Sigmoid colon (tissue), 7 donors: ENCODE data around the gene COPZ1. TPM values are rescaled to one million over a fixed set of nuclear protein-coding genes. Genes with fewer than 3 reads are reported as not detected.
A peak's percentile ranks its signal among the peaks of the same experiment; 100 is the strongest.

Source experiments
- DNase-seq: peaks from one replicate; pipeline ENCODE4 v3.0.0-alpha.2; 2019
- H3K27ac ChIP-seq, 4 donors: fragments of 200-600 bp; sonication (generic); one replicate each; pipeline ENCODE4 v1.5.1; 2016 to 2019; ENCODE audit warnings: mild to moderate bottlenecking in 1 of 4
- H3K27me3 ChIP-seq, 3 donors: fragments of 200-600 bp; sonication (generic); one replicate each; pipeline ENCODE4 v1.5.1; 2019; ENCODE audit warnings: mild to moderate bottlenecking in 1 of 3
- H3K36me3 ChIP-seq, 4 donors: fragments of 200-600 bp; sonication (generic); one replicate each; pipeline ENCODE4 v1.5.1; 2016 to 2019
- H3K4me1 ChIP-seq, 4 donors: fragments of 200-600 bp; sonication (generic); one replicate each; pipeline ENCODE4 v1.5.1; 2017 to 2019
- H3K4me3 ChIP-seq, 4 donors: fragments of 200-600 bp; sonication (generic); one replicate each; pipeline ENCODE4 v1.5.1; 2017 to 2019; ENCODE audit warnings: mild to moderate bottlenecking in 2 of 4, moderate library complexity in 1 of 4
- H3K9me3 ChIP-seq, 4 donors: fragments of 200-600 bp in 3 of 4; sonication (generic) in 3 of 4; one replicate each; pipeline versions ENCODE4 v1.5.1 to v1.6.1; 2013 to 2019
- EP300 ChIP-seq, 4 donors: sonication (generic); formaldehyde crosslinking; IDR thresholded peaks; one replicate each; pipeline ENCODE4 v1.6.1; 2017; ENCODE audit warnings: antibody characterized with exemption in 4 of 4
- POLR2A ChIP-seq, 2 donors: fragments of 450-650 bp; IDR thresholded peaks; one replicate each; pipeline ENCODE4 v1.6.1; 2016; ENCODE audit warnings: antibody characterized with exemption in 2 of 2, mild to moderate bottlenecking in 2 of 2, moderate library complexity in 2 of 2
- POLR2AphosphoS5 ChIP-seq, 4 donors: sonication (generic); formaldehyde crosslinking; IDR thresholded peaks; one replicate each; pipeline ENCODE4 v1.6.1; 2017; ENCODE audit warnings: antibody characterized with exemption in 4 of 4
- WGBS, 2 donors: extraction: QIAGEN DNeasy Blood & Tissue Kit; methylation state at CpG; one replicate each; pipeline ENCODE4 v1.1.7; 2013; 5-methylcytosine and 5-hydroxymethylcytosine counted together
- intact Hi-C: fragments of 100-400 bp; cut with DNase I; formaldehyde crosslinking; loops from one replicate; pipeline ENCODE4 v1.15.1; 2023
- polyA plus RNA-seq, 3 donors: library from polyadenylated mRNA; stranded (reverse); fragments of 200-250 nt; gene quantifications; one replicate each; pipeline ENCODE4 v1.2.3, GENCODE V29; 2013
- total RNA-seq, 4 donors: library from RNA; depleted of rRNA; stranded (reverse); fragments of >200 nt; gene quantifications; one replicate each; pipeline ENCODE4 v1.1.0, GENCODE V29; 2016
- TF ChIP-seq, protein P1 (sequence below), 4 experiments: fragments of 450-650 bp in 3 of 4; fragments of 200-600 bp in 1 of 4; IDR thresholded peaks; one replicate each; pipeline ENCODE4 v1.5.1; 2016 to 2019; ENCODE audit warnings: antibody characterized with exemption in 4 of 4, mild to moderate bottlenecking in 3 of 4, moderate library complexity in 2 of 4
- donor health status: healthy with polysubstance abuse.
- donor health status: Bipolar disorder and iron deficiency.
- donor health status: healthy.

The COPZ1 gene, protein sequence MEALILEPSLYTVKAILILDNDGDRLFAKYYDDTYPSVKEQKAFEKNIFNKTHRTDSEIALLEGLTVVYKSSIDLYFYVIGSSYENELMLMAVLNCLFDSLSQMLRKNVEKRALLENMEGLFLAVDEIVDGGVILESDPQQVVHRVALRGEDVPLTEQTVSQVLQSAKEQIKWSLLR
- 10 to 100 TPM; 39.6 to 74.2 (median 61.2) TPM for total RNA-seq
- 100 to 1,000 TPM; 114 to 155 (median 147) TPM for polyA plus RNA-seq

DNA sequence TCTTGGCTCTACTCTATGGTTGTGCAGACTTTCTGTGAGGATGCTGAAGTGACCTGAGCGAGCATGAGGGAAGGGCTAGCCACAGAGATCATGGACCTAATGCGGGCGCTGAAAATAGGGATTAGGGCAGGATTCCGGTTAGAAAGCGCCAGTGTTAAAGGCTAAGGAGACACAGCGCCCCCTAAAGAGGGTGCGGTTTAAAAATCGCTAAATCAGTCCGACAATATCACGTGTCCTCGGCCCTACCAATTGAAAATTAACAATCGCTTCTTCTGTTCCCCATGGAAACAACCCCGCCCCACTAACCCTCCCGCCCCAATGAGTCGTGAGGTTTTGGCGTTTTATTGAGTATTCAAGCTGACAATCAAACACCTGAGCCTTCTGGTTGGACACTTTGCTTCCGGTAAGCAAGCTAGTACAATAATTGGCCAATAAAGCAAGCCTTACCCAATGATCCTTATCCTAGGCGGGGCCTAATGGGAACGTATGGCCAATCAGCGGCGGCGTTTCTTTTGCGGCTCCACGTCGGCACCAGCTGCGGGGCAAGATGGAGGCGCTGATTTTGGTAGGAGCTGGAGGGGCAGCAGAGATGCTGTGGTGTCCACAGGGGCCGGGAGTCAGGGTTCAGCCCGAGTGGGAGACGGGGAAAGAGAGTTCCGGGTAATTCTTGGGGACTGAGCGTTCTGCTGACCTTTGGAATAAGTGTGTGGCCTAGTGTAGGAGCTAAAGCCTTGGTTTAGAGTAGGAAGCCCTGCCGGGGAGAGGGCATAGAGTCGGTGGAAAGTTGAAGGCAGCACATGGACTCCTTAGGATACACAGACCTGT is at the start of gene COPZ1:
Gene COPZ1 (plus strand): TSS at position 515 of the 825 bp plus-strand sequence. CDS start 33 bp downstream, at position 548.
- Histone ChIP-seq H3K36me3 (peaks cover 0 to 9% (median 0%) of the 10 kb centered on the region in 4 donors), H3K4me1 (peaks cover 0 to 43% (median 34%) of the 10 kb centered on the region in 4 donors), H3K4me3 (peak within 1 kb of the TSS; percentile 63 to 83 (median 77)), H3K9me3 (no peaks in the 10 kb centered on the region), H3K27me3 (no peaks in the 10 kb centered on the region), H3K27ac (peak within 1 kb of the TSS; percentile 86 to 89 (median 88))
- peak; percentile 98 for DNase-seq
- no peak for TF ChIP-seq EP300 (IDR thresholded peaks at IDR 0.05)
- TF ChIP-seq POLR2AphosphoS5 (IDR thresholded peaks at IDR 0.05), result peak; percentile 89 to 94 (median 94)
- TF ChIP-seq, protein P1, sequence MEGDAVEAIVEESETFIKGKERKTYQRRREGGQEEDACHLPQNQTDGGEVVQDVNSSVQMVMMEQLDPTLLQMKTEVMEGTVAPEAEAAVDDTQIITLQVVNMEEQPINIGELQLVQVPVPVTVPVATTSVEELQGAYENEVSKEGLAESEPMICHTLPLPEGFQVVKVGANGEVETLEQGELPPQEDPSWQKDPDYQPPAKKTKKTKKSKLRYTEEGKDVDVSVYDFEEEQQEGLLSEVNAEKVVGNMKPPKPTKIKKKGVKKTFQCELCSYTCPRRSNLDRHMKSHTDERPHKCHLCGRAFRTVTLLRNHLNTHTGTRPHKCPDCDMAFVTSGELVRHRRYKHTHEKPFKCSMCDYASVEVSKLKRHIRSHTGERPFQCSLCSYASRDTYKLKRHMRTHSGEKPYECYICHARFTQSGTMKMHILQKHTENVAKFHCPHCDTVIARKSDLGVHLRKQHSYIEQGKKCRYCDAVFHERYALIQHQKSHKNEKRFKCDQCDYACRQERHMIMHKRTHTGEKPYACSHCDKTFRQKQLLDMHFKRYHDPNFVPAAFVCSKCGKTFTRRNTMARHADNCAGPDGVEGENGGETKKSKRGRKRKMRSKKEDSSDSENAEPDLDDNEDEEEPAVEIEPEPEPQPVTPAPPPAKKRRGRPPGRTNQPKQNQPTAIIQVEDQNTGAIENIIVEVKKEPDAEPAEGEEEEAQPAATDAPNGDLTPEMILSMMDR (IDR thresholded peaks at IDR 0.05), result peak; percentile 40 to 68 (median 56)
- peak; percentile 60 to 76 for TF ChIP-seq POLR2A (IDR thresholded peaks at IDR 0.05)
- intact Hi-C loops, result loop anchor here (2.0 kb wide), 2 partner anchors 34 to 44 kb away; partner anchors contain the start of genes CBX5 and HNRNPA1
- 1 to 2% methylated on average over 34 of the region's 34 CpGs for WGBS, 2 donors

DNA sequence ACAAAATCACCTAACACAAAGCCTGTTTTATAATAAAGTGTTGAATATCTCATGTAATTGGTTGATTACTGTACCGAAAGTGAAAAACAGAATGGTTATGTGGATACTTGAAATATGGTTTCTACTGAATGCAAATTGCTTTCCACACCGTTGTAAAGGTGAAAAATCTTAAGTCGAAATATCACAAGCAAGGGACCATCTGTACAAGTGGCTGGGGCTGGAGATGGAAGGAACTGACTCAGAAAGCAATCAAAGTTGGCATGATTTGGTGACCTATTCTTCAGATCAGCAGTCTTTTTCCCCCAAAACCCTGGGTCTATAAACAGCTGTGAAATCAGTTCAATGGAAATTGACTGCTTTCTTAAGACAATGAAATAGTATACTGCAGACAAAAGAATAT is 48.6 kb upstream of the COPZ1 start:
- intact Hi-C loops, result no loop called here
- TF ChIP-seq POLR2A (IDR thresholded peaks at IDR 0.05) (no peak), EP300 (IDR thresholded peaks at IDR 0.05) (no peak), POLR2AphosphoS5 (IDR thresholded peaks at IDR 0.05) (no peak)
- TF ChIP-seq, protein P1 (IDR thresholded peaks at IDR 0.05), result no peak
- Histone ChIP-seq H3K9me3 (no peaks in the 10 kb centered on the region), H3K27me3 (no peaks in the 10 kb centered on the region), H3K4me3 (no peak overlapping the region), H3K27ac (no peak overlapping the region), H3K4me1 (peaks cover 0 to 22% (median 21%) of the 10 kb centered on the region in 4 donors), H3K36me3 (peaks cover 0 to 13% (median 0%) of the 10 kb centered on the region in 4 donors)
- 87 to 88% methylated on average over 3 of the region's 3 CpGs for WGBS, 2 donors
- DNase-seq, result no peak

- Histone ChIP-seq H3K9me3 (no peaks in the 10 kb centered on the region), H3K36me3 (peaks cover 7 to 25% (median 10%) of the 10 kb centered on the region in 4 donors), H3K27ac (peak overlapping the region; percentile 84 to 96 (median 94)), H3K4me1 (peaks cover 0 to 37% (median 36%) of the 10 kb centered on the region in 4 donors), H3K4me3 (no peak overlapping the region), H3K27me3 (no peaks in the 10 kb centered on the region)
- TF ChIP-seq, protein P1 (IDR thresholded peaks at IDR 0.05), result no peak
- TF ChIP-seq EP300 (IDR thresholded peaks at IDR 0.05) (no peak), POLR2A (IDR thresholded peaks at IDR 0.05) (no peak), POLR2AphosphoS5 (IDR thresholded peaks at IDR 0.05) (no peak)
- DNase-seq, result no peak
- WGBS, 2 donors, result 47 to 48% methylated on average over 5 of the region's 5 CpGs
- intact Hi-C loops, result no loop called here
Observed at GRCh38 chr12:54277823-54278276, 47.1 kb upstream of the COPZ1 start.

DNA sequence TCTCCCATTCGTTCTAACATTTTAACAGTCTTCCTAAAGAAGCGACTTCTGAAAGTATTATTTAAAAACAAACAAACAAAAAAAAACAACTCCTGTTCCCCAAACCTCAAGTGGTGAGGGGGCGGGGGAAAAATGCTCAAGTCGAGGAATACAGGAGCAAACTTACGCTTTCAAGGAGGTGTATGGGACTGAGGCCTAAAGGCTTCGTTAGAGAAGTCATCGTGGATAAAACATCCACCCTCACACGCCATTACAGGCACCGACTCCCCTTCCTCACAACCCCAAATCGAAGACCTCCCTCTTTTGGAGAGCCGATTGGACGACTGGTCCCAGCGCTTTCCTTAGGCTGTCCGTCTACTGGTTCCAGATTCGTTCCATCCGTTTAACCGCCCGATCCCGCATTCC is 45.7 kb upstream of the COPZ1 start:
- no peaks in the 10 kb centered on the region for H3K9me3 ChIP-seq
- H3K4me3 ChIP-seq, result peak overlapping the region; percentile 57 to 81 (median 72)
- H3K27me3 ChIP-seq, result no peaks in the 10 kb centered on the region
- H3K4me1 ChIP-seq, result peaks cover 0 to 51% (median 50%) of the 10 kb centered on the region in 4 donors
- TF ChIP-seq POLR2A (IDR thresholded peaks at IDR 0.05) (no peak), POLR2AphosphoS5 (IDR thresholded peaks at IDR 0.05) (no peak), EP300 (IDR thresholded peaks at IDR 0.05) (no peak)
- TF ChIP-seq, protein P1 (IDR thresholded peaks at IDR 0.05), result no peak
- 0 to 1% methylated on average over 19 of the region's 19 CpGs for WGBS, 2 donors
- peak overlapping the region; percentile 84 to 96 (median 94) for H3K27ac ChIP-seq
- DNase-seq, result no peak
- intact Hi-C loops, result no loop called here
- peaks cover 18 to 28% (median 22%) of the 10 kb centered on the region in 4 donors for H3K36me3 ChIP-seq
